ENCODE data around the gene PHF10. TPM values are rescaled to one million over a fixed set of nuclear protein-coding genes. Genes with fewer than 3 reads are reported as not detected.

PHF10 gene
- total RNA-seq, 2 donors from 2014 or later = 82.5 to 82.8 TPM

DNA sequence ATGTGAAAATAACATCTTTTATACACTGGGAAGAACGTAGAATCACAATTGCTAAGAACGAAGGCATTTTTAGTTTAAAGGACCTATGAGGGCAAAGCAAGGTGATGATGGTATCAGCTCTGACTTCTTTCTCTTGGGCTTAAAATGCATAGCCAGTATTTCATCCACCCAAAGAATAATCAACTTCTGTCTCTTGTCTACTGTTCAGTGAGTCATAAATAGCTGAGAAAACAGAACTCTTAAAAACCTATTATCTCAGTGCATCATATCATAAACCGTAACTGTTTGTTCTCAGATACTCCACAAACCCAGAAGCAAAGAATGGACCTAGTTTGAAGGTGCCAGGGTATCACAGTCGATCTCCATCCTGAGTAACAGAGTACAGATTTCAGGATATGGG lies 5.2 kb downstream of the PHF10 start:
- 96 to 100% methylated on average over 1 to 4 of the region's 4 CpGs for WGBS, 2 experiments (ENCODE audit: insufficient coverage in 1 of 2, insufficient read length in 1 of 2)
- H3K27ac ChIP-seq (ENCODE audit: low read depth, low read length) = no peak overlapping the region
- H3K4me1 ChIP-seq (ENCODE audit: control insufficient read depth, insufficient read depth, low read length) = no peaks in the 10 kb centered on the region
- TF ChIP-seq, protein P1, sequence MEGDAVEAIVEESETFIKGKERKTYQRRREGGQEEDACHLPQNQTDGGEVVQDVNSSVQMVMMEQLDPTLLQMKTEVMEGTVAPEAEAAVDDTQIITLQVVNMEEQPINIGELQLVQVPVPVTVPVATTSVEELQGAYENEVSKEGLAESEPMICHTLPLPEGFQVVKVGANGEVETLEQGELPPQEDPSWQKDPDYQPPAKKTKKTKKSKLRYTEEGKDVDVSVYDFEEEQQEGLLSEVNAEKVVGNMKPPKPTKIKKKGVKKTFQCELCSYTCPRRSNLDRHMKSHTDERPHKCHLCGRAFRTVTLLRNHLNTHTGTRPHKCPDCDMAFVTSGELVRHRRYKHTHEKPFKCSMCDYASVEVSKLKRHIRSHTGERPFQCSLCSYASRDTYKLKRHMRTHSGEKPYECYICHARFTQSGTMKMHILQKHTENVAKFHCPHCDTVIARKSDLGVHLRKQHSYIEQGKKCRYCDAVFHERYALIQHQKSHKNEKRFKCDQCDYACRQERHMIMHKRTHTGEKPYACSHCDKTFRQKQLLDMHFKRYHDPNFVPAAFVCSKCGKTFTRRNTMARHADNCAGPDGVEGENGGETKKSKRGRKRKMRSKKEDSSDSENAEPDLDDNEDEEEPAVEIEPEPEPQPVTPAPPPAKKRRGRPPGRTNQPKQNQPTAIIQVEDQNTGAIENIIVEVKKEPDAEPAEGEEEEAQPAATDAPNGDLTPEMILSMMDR (conservative IDR thresholded peaks at IDR 0.05) = no peak
- H3K27me3 ChIP-seq (ENCODE audit: control insufficient read depth, insufficient read depth, low read length, poor library complexity, severe bottlenecking) = no peaks in the 10 kb centered on the region
- H3K9ac ChIP-seq (ENCODE audit: extremely low read depth, low read length, poor library complexity, severe bottlenecking) = no peak overlapping the region
- Mint-ChIP-seq H3K27me3 (ENCODE audit: insufficient read depth) (no peaks in the 10 kb centered on the region), H3K36me3 (ENCODE audit: low read depth) (peaks cover 41% of the 10 kb centered on the region), H3K9me3 (no peaks in the 10 kb centered on the region), H3K4me1 (peaks cover 12% of the 10 kb centered on the region), H3K4me3 (no peak overlapping the region), H3K27ac (no peak overlapping the region)
- no peaks in the 10 kb centered on the region for H3K9me3 ChIP-seq (ENCODE audit: control insufficient read depth, low read length)
- no peak overlapping the region for H3K4me3 ChIP-seq (ENCODE audit: low read length)
- peaks cover 62% of the 10 kb centered on the region for H3K36me3 ChIP-seq (ENCODE audit: control insufficient read depth, insufficient read depth, low read length)
- no peak for DNase-seq

DNA sequence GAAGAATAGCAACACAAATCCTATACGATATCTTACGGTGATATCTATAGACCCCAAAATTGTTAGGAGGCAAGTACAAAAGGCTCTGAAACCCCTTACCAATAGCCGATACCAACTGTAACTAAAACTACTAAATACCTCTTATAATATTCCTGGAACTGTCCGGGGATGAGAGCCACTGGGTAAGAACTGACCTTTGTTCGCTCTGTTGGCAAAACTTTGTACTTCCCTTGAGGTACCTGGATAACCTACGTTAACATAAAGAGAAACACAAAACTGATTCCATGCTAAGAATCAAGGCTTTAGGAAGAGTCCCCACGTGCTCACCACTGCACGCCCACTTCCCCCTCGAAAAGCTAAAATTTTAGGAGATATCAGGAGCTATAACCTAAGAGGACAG lies 9.7 kb downstream of the PHF10 start:
- Histone ChIP-seq H3K4me3 (ENCODE audit: low read length) (no peak overlapping the region), H3K9me3 (ENCODE audit: control insufficient read depth, low read length) (no peaks in the 10 kb centered on the region), H3K4me1 (ENCODE audit: control insufficient read depth, insufficient read depth, low read length) (no peaks in the 10 kb centered on the region), H3K9ac (ENCODE audit: extremely low read depth, low read length, poor library complexity, severe bottlenecking) (no peak overlapping the region), H3K27me3 (ENCODE audit: control insufficient read depth, insufficient read depth, low read length, poor library complexity, severe bottlenecking) (no peaks in the 10 kb centered on the region), H3K27ac (ENCODE audit: low read depth, low read length) (no peak overlapping the region), H3K36me3 (ENCODE audit: control insufficient read depth, insufficient read depth, low read length) (peaks cover 91% of the 10 kb centered on the region)
- WGBS, 2 experiments (ENCODE audit: insufficient coverage in 1 of 2, insufficient read length in 1 of 2) = 96 to 97% methylated on average over 8 to 9 of the region's 9 CpGs
- peaks cover 60% of the 10 kb centered on the region for H3K36me3 Mint-ChIP-seq (ENCODE audit: low read depth)
- H3K27me3 Mint-ChIP-seq (ENCODE audit: insufficient read depth) = no peaks in the 10 kb centered on the region
- no peaks in the 10 kb centered on the region for H3K4me1 Mint-ChIP-seq
- TF ChIP-seq, protein P1 (conservative IDR thresholded peaks at IDR 0.05) = no peak
- H3K4me3 Mint-ChIP-seq = no peak overlapping the region
- no peak for DNase-seq
- H3K9me3 Mint-ChIP-seq = no peaks in the 10 kb centered on the region
- no peak overlapping the region for H3K27ac Mint-ChIP-seq

GRCh38 chr6:169714178-169714577 lies 10.1 kb downstream of the PHF10 start:
- Histone ChIP-seq H3K27me3 (ENCODE audit: control insufficient read depth, insufficient read depth, low read length, poor library complexity, severe bottlenecking) (no peaks in the 10 kb centered on the region), H3K27ac (ENCODE audit: low read depth, low read length) (no peak overlapping the region), H3K36me3 (ENCODE audit: control insufficient read depth, insufficient read depth, low read length) (peaks cover 91% of the 10 kb centered on the region), H3K4me1 (ENCODE audit: control insufficient read depth, insufficient read depth, low read length) (no peaks in the 10 kb centered on the region), H3K9me3 (ENCODE audit: control insufficient read depth, low read length) (no peaks in the 10 kb centered on the region), H3K4me3 (ENCODE audit: low read length) (no peak overlapping the region), H3K9ac (ENCODE audit: extremely low read depth, low read length, poor library complexity, severe bottlenecking) (no peak overlapping the region)
- DNase-seq = no peak
- no peak overlapping the region for H3K27ac Mint-ChIP-seq
- 95 to 99% methylated on average over 2 of the region's 2 CpGs for WGBS, 2 experiments (ENCODE audit: insufficient coverage in 1 of 2, insufficient read length in 1 of 2)
- H3K36me3 Mint-ChIP-seq (ENCODE audit: low read depth) = peaks cover 61% of the 10 kb centered on the region
- H3K27me3 Mint-ChIP-seq (ENCODE audit: insufficient read depth) = no peaks in the 10 kb centered on the region
- no peak overlapping the region for H3K4me3 Mint-ChIP-seq
- H3K9me3 Mint-ChIP-seq = no peaks in the 10 kb centered on the region
- TF ChIP-seq, protein P1 (conservative IDR thresholded peaks at IDR 0.05) = no peak
- no peaks in the 10 kb centered on the region for H3K4me1 Mint-ChIP-seq
